GM12873 (cell line): Measurements from ENCODE around the gene KDM3A.

ENCODE experiments used
- CTCF ChIP-seq: IDR thresholded peaks from 2 replicates; pipeline ENCODE4 v1.5.1; 2012; ENCODE audit warnings: low read depth, mild to moderate bottlenecking, moderate library complexity, low read length, control low read depth; ENCODE audit not compliant: insufficient read depth; ENCODE audit errors: missing control alignments

The KDM3A gene

GRCh38 chr2:86512034-86512433 is 70.9 kb downstream of the KDM3A start:
- TF ChIP-seq CTCF, result no peak

- no peak for TF ChIP-seq CTCF
Observed at GRCh38 chr2:86512892-86513291, 71.7 kb downstream of the KDM3A start.

- TF ChIP-seq CTCF, result no peak
Observed at GRCh38 chr2:86513948-86514660, 72.9 kb downstream of the KDM3A start.

GRCh38 chr2:86518481-86518880 is 77.3 kb downstream of the KDM3A start:
- peak; percentile 56 for TF ChIP-seq CTCF

GRCh38 chr2:86519349-86519748 is 78.2 kb downstream of the KDM3A start:
- no peak for TF ChIP-seq CTCF

- TF ChIP-seq CTCF, result peak; percentile 12
Observed at GRCh38 chr2:86520153-86520552, 79.0 kb downstream of the KDM3A start.

- TF ChIP-seq CTCF, result no peak
Observed at GRCh38 chr2:86521922-86522321, 80.8 kb downstream of the KDM3A start.
